Keratinocyte (primary cell): ENCODE measurements around the gene MICAL2.

Experiments used
- EZH2 ChIP-seq: IDR thresholded peaks from one replicate; pipeline ENCODE4 v1.6.1; 2012; ENCODE audit warnings: inconsistent platforms, mild to moderate bottlenecking, low read length, moderate library complexity
- TF ChIP-seq, protein P1 (sequence below), 3 experiments: IDR thresholded peaks in 1 of 3; conservative IDR thresholded peaks in 1 of 3; optimal IDR thresholded peaks in 1 of 3; 2 replicates in 2 of 3; 3 replicates in 1 of 3; pipeline versions ENCODE3 to v1.5.1; 2011; ENCODE audit warnings: low read length in 3 of 3, mild to moderate bottlenecking in 3 of 3, moderate library complexity in 2 of 3, control low read depth in 1 of 3, inconsistent platforms in 1 of 3; ENCODE audit not compliant: insufficient read depth in 2 of 3; ENCODE audit errors: extremely low read depth in 1 of 3

DNA sequence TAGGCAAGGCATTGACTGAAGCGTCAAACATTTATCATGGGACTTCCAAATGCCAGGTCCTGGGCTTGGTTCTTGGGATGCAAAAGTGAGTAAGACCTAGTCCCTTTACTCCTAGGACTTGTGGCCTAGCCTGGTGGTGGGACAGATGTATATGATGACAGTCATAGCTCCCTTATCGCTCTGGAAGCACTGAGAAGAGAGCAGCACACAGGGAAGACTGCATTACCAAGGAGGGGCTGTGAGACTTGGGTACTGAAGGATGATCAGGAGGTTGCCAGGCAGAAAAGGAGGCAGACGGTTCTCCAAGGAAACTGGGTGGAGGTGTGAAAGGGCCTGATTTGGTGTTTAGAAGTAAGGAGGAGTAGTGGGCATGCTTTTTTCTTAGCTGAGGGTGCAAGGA lies 32.5 kb downstream of the MICAL2 start:
- TF ChIP-seq, protein P1, sequence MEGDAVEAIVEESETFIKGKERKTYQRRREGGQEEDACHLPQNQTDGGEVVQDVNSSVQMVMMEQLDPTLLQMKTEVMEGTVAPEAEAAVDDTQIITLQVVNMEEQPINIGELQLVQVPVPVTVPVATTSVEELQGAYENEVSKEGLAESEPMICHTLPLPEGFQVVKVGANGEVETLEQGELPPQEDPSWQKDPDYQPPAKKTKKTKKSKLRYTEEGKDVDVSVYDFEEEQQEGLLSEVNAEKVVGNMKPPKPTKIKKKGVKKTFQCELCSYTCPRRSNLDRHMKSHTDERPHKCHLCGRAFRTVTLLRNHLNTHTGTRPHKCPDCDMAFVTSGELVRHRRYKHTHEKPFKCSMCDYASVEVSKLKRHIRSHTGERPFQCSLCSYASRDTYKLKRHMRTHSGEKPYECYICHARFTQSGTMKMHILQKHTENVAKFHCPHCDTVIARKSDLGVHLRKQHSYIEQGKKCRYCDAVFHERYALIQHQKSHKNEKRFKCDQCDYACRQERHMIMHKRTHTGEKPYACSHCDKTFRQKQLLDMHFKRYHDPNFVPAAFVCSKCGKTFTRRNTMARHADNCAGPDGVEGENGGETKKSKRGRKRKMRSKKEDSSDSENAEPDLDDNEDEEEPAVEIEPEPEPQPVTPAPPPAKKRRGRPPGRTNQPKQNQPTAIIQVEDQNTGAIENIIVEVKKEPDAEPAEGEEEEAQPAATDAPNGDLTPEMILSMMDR (optimal IDR thresholded peaks at IDR 0.05 in 1 of 3, IDR thresholded peaks at IDR 0.05 in 1 of 3, conservative IDR thresholded peaks at IDR 0.05 in 1 of 3; ENCODE audit: extremely low read depth in 1 of 3, insufficient read depth in 2 of 3, low read length in 3 of 3): no peak
- no peak for TF ChIP-seq EZH2
